HepG2 (cell line): ENCODE results near the gene DEUP1. TPM values are rescaled to one million over a fixed set of nuclear protein-coding genes. Genes with fewer than 3 reads are reported as not detected.

ENCODE experiments used
- ATAC-seq: fragments of 200-7000 bp; cut with Tn5 transposase; 3 replicates; pipeline ENCODE4 v1.9.1; 2020; ENCODE audit warnings: mild to moderate bottlenecking, moderate library complexity
- BruUV-seq: library from RNA; stranded (reverse); fragments of 400-500 nt; replicated peaks from 2 replicates; lab custom pipeline; 2021; lab: Mats Ljungman, UMichigan
- CTCF ChIA-PET: fragments of 300-600 bp; formaldehyde crosslinking; extraction: SDS; loops from one replicate; lab custom pipeline; 2021; ENCODE audit warnings: low total read pairs, inconsistent platforms, low intra/inter-chr PET ratio; lab: Yijun Ruan, JAX
- POLR2A ChIA-PET: fragments of 350-600 bp; sonication (Branson Sonifier 250); formaldehyde crosslinking; loops from one replicate; lab custom pipeline; 2020; ENCODE audit warnings: antibody characterized with exemption, inconsistent platforms; lab: Yijun Ruan, JAX
- DNase-seq: peaks from one replicate; pipeline ENCODE4 v3.0.0-alpha.2; 2015; ENCODE audit warnings: low spot score
- FAIRE-seq: peaks from 3 replicates; lab custom pipeline; 2011; peaks lifted over from hg19 to GRCh38; lab: Jason Lieb, UNC
- H2AFZ ChIP-seq: one replicate; pipeline ENCODE4 v1.6.1; 2011; ENCODE audit warnings: low read length, inconsistent platforms
- H3K27ac ChIP-seq: fragments of 300-600 bp; 3 replicates; pipeline ENCODE4 v1.8.0; 2011; ENCODE audit warnings: mixed run types, mild to moderate bottlenecking, mixed read lengths, low read length, inconsistent platforms; ENCODE audit not compliant: insufficient read depth; ENCODE audit errors: extremely low read length
- H3K27me3 ChIP-seq, 2 experiments: fragments of 200-600 bp in 1 of 2; 2 replicates in 1 of 2; 3 replicates in 1 of 2; pipeline versions ENCODE4 v1.6.0 to v1.8.0; 2011; ENCODE audit warnings: low read length in 2 of 2, mild to moderate bottlenecking in 2 of 2, moderate library complexity in 2 of 2, inconsistent platforms in 1 of 2; ENCODE audit not compliant: insufficient read depth in 2 of 2, control insufficient read depth in 1 of 2
- H3K36me3 ChIP-seq, 2 experiments: fragments of 200-600 bp in 1 of 2; replicated peaks in 1 of 2; 2 replicates in 1 of 2; 3 replicates in 1 of 2; pipeline versions ENCODE4 v1.5.1 to v1.8.0; 2011; ENCODE audit warnings: low read length in 2 of 2, inconsistent platforms in 1 of 2; ENCODE audit not compliant: insufficient read depth in 2 of 2, control insufficient read depth in 1 of 2
- H3K4me1 ChIP-seq: 2 replicates; pipeline ENCODE4 v1.5.1; 2012; ENCODE audit warnings: low read length, inconsistent platforms; ENCODE audit not compliant: insufficient read depth
- H3K4me2 ChIP-seq: 2 replicates; pipeline ENCODE4 v1.6.0; 2011; ENCODE audit warnings: low read depth, low read length, inconsistent platforms
- H3K4me3 ChIP-seq, 3 experiments: fragments of 200-600 bp in 1 of 3; sonication (generic), shearing (Covaris generic) in 1 of 3; replicated peaks in 1 of 3; 2 replicates each; pipeline ENCODE4 v1.5.1; 2011 to 2016; ENCODE audit warnings: low read length in 3 of 3, inconsistent platforms in 2 of 3, low read depth in 2 of 3, mild to moderate bottlenecking in 2 of 3, control low read depth in 1 of 3, mixed read lengths in 1 of 3; ENCODE audit not compliant: insufficient read depth in 1 of 3
- H3K79me2 ChIP-seq: one replicate; pipeline ENCODE4 v1.6.1; 2011; ENCODE audit warnings: low read length, inconsistent platforms; ENCODE audit not compliant: insufficient read depth
- H3K9ac ChIP-seq: 2 replicates; pipeline ENCODE4 v1.6.0; 2011; ENCODE audit warnings: mild to moderate bottlenecking, low read depth, low read length, inconsistent platforms; ENCODE audit not compliant: insufficient read depth
- H3K9me3 ChIP-seq: 2 replicates; pipeline ENCODE4 v1.5.1; 2012; ENCODE audit warnings: mild to moderate bottlenecking, low read length
- H4K20me1 ChIP-seq: 2 replicates; pipeline ENCODE4 v1.6.0; 2011; ENCODE audit warnings: inconsistent platforms, mild to moderate bottlenecking, low read length, moderate library complexity; ENCODE audit not compliant: insufficient read depth
- ATF3 ChIP-seq: sonication (generic); formaldehyde crosslinking; IDR thresholded peaks from 2 replicates; pipeline ENCODE4 v1.4.0; 2020; ENCODE audit warnings: missing genetic modification reagents
- CBFB ChIP-seq: sonication (generic); formaldehyde crosslinking; IDR thresholded peaks from 2 replicates; pipeline ENCODE4 v1.4.0; 2020; ENCODE audit warnings: missing genetic modification reagents
- CREBL2 ChIP-seq: sonication (generic); formaldehyde crosslinking; IDR thresholded peaks from 2 replicates; pipeline ENCODE4 v1.8.1; 2023; ENCODE audit warnings: missing genetic modification reagents, mild to moderate bottlenecking, borderline replicate concordance
- GATAD1 ChIP-seq: IDR thresholded peaks from 2 replicates; pipeline ENCODE4 v1.6.1; 2016; ENCODE audit warnings: missing genetic modification reagents, missing compliant biosample characterization
- HNRNPLL ChIP-seq: fragments of 200-400 bp; formaldehyde crosslinking; IDR thresholded peaks from 2 replicates; pipeline ENCODE4 v1.6.1; 2017; ENCODE audit warnings: mild to moderate bottlenecking, low read depth, low read length; ENCODE audit not compliant: poor library complexity, severe bottlenecking
- NFYC ChIP-seq: IDR thresholded peaks from 2 replicates; pipeline ENCODE4 v1.6.1; 2016; ENCODE audit warnings: missing genetic modification reagents, missing compliant biosample characterization
- SAFB2 ChIP-seq: sonication (generic); formaldehyde crosslinking; IDR thresholded peaks from 2 replicates; pipeline ENCODE4 v1.5.1; 2020; ENCODE audit warnings: missing genetic modification reagents, low read depth, mild to moderate bottlenecking, borderline replicate concordance
- XRCC5 ChIP-seq: fragments of 200-400 bp; formaldehyde crosslinking; optimal IDR thresholded peaks from 2 replicates; pipeline ENCODE3; 2017; ENCODE audit warnings: mild to moderate bottlenecking, low read length
- ZFP1 ChIP-seq: IDR thresholded peaks from 2 replicates; pipeline ENCODE4 v1.6.1; 2016
- ZMYM4 ChIP-seq: sonication (generic); formaldehyde crosslinking; IDR thresholded peaks from 2 replicates; pipeline ENCODE4 v1.8.1; 2023; ENCODE audit warnings: mild to moderate bottlenecking, missing genetic modification reagents
- ZNF235 ChIP-seq: sonication (generic); formaldehyde crosslinking; IDR thresholded peaks from 2 replicates; pipeline ENCODE4 v1.8.1; 2023; ENCODE audit warnings: mild to moderate bottlenecking, missing genetic modification reagents, borderline replicate concordance
- ZNF274 ChIP-seq: sonication (generic); formaldehyde crosslinking; IDR thresholded peaks from 2 replicates; pipeline ENCODE4 v1.5.1; 2020; ENCODE audit warnings: mild to moderate bottlenecking, missing genetic modification reagents
- ZNF446 ChIP-seq: sonication (generic); formaldehyde crosslinking; IDR thresholded peaks from 2 replicates; pipeline ENCODE4 v1.5.0; 2020; ENCODE audit warnings: mild to moderate bottlenecking, missing genetic modification reagents
- ZNF652 ChIP-seq: IDR thresholded peaks from 2 replicates; pipeline ENCODE4 v1.6.1; 2016; ENCODE audit warnings: low read depth, borderline replicate concordance
- ZNF841 ChIP-seq: sonication (generic); formaldehyde crosslinking; IDR thresholded peaks from 2 replicates; pipeline ENCODE4 v1.8.1; 2023; ENCODE audit warnings: missing genetic modification reagents, borderline replicate concordance
- ZNF879 ChIP-seq: sonication (generic); formaldehyde crosslinking; IDR thresholded peaks from 2 replicates; pipeline ENCODE4 v1.8.1; 2023; ENCODE audit warnings: missing genetic modification reagents
- WGBS: methylation state at CpG from one replicate; pipeline ENCODE4 v1.1.6; 2017; ENCODE audit warnings: low lambda C conversion rate; 5-methylcytosine and 5-hydroxymethylcytosine counted together
- in situ Hi-C: cut with HindIII; loops from 2 replicates; pipeline ENCODE4 v1.10.0; 2017; ENCODE audit warnings: low pct_unique_long_range_greater_than_20kb; ENCODE audit not compliant: extremely low pct_ligation_motif_present
- intact Hi-C: fragments of 100-400 bp; cut with micrococcal nuclease; formaldehyde crosslinking; loops from one replicate; pipeline ENCODE4 v1.10.0; 2022; ENCODE audit not compliant: unreplicated experiment
- polyA plus RNA-seq, 8 experiments: library from polyadenylated mRNA; depleted of rRNA in 3 of 8; stranded (reverse) in 7 of 8; unstranded in 1 of 8; fragments of >200 nt; fragmentation: Illumina TruSeq in 4 of 8; extraction: Trizol in 4 of 8; gene quantifications; 2 replicates each; pipeline versions ENCODE4 v1.2.1 to v1.2.3, GENCODE V29; 2011 to 2016; ENCODE audit warnings: low read depth in 4 of 8, missing spikeins in 1 of 8, mixed read lengths in 1 of 8; ENCODE audit not compliant: insufficient read depth in 1 of 8
- total RNA-seq, 5 experiments: library from RNA; depleted of rRNA; stranded (reverse); fragments of >200 nt; fragmentation: Illumina TruSeq; extraction: Trizol; gene quantifications; 2 replicates each; pipeline ENCODE4 v1.2.3, GENCODE V29; 2016; ENCODE audit warnings: low read depth in 1 of 5

The DEUP1 gene
- total and polyA plus RNA-seq, 2 of the 13 experiments (the other 11 are each of a cell fraction or from before 2014, with no cell fraction given): not detected

DNA sequence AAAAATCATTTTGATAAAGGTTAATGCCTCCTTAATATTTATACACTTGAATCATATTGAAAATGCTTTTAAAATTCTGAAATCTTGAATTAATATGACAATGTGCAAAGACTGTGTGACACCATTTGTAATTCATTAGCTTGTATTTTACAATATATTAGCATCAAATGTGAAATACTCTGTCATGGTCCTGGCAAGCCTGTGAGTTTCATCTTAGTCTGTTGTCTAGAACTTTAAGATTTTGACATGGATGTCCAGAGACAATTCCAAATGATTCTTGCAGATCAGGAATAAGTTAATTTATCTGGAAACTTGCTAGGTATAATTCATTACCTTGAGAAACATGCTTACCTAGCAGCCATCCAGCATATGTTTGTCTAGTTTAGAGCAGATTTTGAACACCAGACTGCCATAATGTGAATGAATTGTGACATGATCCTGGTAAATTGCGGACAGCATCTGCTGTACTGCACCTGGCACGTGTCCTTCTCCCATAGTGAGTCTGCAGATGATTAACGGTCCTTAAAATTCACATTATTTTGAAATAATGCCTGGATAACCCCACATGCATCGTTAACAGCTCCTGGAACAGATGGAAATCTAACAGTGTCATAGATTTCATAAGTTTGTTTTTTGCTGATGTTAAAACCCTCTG lies 34.5 kb upstream of the DEUP1 start:
- H3K27ac ChIP-seq: no peak overlapping the region
- 7% methylated on average over 4 of the region's 4 CpGs for WGBS
- CTCF ChIA-PET: no interaction called here
- no peaks in the 10 kb centered on the region for H3K27me3 ChIP-seq
- H3K9me3 ChIP-seq: no peaks in the 10 kb centered on the region
- intact Hi-C loops: no loop called here
- no peaks in the 10 kb centered on the region for H3K36me3 ChIP-seq
- no peak for FAIRE-seq
- BruUV-seq: no TSS peak
- no peak for TF ChIP-seq ZNF841 (CRISPR knock-in tag)
- no peak for TF ChIP-seq ATF3 (CRISPR knock-in tag)
- TF ChIP-seq SAFB2: no peak
- no peak for TF ChIP-seq ZMYM4
- no peak for TF ChIP-seq NFYC (CRISPR knock-in tag)
- TF ChIP-seq GATAD1: no peak
- no peak for TF ChIP-seq ZNF235
- no peak for TF ChIP-seq ZNF652 (CRISPR knock-in tag)
- no peak for TF ChIP-seq CREBL2 (CRISPR knock-in tag)
- no peak for TF ChIP-seq HNRNPLL
- no peak for TF ChIP-seq ZFP1
- TF ChIP-seq ZNF446 (CRISPR knock-in tag): no peak
- no peak for TF ChIP-seq XRCC5
- TF ChIP-seq ZNF879 (CRISPR knock-in tag): no peak
- TF ChIP-seq ZNF274 (CRISPR knock-in tag): no peak
- no peak for TF ChIP-seq CBFB (CRISPR knock-in tag)
- DNase-seq: no peak
- H2AFZ ChIP-seq: no peak overlapping the region
- H4K20me1 ChIP-seq: no peaks in the 10 kb centered on the region
- POLR2A ChIA-PET: no interaction called here
- in situ Hi-C loops: no loop called here
- no peaks in the 10 kb centered on the region for H3K79me2 ChIP-seq
- H3K4me2 ChIP-seq: no peak overlapping the region
- ATAC-seq: no peak
- no peak overlapping the region for H3K9ac ChIP-seq
- H3K4me3 ChIP-seq: no peak overlapping the region
- no peaks in the 10 kb centered on the region for H3K4me1 ChIP-seq
